SKM-1 treated with dmso at 0.1 percent for 144 hours (cell line): ENCODE measurements around the gene C1orf56.

Experiments
- DNase-seq: peaks from one replicate; lab custom pipeline; 2025; ENCODE audit not compliant: unreplicated experiment; lab: John Stamatoyannopoulos, UW

C1orf56 gene, protein sequence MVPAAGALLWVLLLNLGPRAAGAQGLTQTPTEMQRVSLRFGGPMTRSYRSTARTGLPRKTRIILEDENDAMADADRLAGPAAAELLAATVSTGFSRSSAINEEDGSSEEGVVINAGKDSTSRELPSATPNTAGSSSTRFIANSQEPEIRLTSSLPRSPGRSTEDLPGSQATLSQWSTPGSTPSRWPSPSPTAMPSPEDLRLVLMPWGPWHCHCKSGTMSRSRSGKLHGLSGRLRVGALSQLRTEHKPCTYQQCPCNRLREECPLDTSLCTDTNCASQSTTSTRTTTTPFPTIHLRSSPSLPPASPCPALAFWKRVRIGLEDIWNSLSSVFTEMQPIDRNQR

GRCh38 chr1:151047591-151047924 is at the start of gene C1orf56:
Gene C1orf56 (plus strand): TSS chr1:151047751. CDS start chr1:151047848, 97 bp downstream.
- DNase-seq: peak; percentile 56

DNA sequence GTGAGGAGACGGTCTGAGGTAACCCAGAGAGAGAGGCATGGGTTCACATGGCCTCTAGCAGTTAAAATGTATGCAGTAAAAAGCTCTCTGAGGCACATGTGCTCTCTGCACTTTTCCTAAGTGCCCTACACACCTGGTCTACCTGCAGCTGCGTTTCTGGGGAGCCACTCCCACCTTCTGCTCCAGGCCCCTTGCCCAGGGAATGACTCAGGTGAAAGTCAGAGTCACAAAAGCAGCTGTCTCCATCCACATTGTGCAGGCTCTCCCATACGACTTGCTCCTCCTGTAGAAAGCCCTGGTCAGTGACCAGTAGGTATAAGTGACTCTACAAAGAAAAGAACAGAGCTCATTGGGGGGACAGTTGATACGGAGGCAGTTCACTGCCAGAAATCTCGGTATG is 49.6 kb upstream of the C1orf56 start:
- no peak for DNase-seq

- DNase-seq: no peak
Measured at GRCh38 chr1:150999051-150999674, 48.4 kb upstream of the C1orf56 start.

DNA sequence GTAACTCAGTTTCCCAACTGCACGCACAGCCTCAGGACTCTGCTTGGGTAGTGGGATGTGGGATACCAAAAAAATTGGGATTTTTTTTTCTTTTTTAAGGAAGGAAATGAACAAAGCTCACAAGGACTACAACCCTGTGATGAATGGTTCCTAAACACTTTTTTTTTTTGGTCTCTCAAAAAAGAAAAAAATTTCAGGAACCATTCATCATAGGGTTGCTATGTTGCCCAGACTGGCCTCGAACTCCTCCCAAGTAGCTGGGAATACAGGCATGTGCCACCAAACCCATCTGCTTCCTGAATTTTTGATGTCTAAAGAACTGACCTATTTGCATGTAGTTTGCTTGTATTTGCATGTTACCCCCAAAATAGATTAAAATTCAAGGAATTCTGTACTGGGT is 47.6 kb upstream of the C1orf56 start:
- no peak for DNase-seq

- DNase-seq: no peak
Measured at GRCh38 chr1:151000408-151000807, 47.1 kb upstream of the C1orf56 start.

DNA sequence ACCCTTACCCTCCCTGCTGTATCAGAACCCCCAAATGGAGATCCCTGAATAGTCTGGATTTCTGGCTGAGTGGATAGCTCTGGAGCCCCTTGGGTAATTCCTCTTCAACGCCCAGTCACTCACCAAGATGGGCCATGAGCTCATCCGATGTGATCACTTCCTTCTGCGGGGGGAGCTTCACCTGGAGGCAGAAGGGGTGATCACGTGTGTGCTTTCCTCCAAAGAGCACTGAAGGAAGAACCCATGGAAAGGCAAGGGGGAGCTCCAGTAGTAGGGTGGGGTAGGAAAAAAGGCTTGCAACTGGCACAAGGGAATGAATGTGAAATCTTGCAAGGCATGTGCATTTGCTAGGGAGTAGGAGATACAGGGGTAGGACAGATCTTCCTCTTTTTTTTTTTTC is 45.9 kb upstream of the C1orf56 start:
- DNase-seq: peak; percentile 85

DNA sequence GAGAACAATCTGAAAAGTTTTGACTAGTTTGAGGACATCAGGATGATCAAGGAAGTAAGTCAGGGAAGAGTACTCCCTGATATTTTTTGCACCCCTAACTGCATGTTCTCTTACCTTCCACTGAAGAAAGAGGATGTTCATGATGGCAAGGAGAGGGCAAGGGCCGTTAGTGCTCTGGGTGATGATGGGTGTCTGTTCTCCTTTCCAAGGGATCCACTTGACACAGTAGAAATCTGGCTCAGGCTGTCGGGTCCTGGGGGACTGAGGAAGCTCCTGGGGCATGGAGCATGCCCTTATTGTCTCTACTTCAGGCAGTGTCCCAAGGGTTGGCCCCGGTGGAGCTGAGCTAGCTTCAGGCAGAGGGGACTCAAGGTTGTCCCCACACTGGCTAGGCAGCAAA is 45.5 kb upstream of the C1orf56 start:
- DNase-seq: peak; percentile 81

DNA sequence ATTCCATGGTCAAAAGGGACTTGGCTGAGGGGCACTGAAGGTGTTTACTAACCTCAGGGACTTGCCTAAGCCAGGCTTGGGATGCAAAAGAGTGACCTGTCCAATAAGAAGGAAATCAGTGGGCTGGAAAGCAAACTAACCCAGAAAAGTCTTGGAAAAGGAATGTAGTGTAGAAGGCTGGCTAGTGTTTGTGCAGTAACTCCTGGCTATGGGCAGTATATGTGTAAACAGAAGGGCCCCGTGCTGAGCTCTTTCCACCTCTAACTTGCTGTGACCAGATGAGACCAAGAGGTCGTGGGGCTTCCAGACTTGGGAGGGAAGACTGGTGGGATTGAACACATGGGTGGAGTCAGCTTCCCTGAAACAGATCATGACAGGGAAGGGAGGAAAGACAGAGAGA is 44.9 kb upstream of the C1orf56 start:
- no peak for DNase-seq

GRCh38 chr1:151003180-151003579 is 44.4 kb upstream of the C1orf56 start:
- DNase-seq: peak; percentile 91

DNA sequence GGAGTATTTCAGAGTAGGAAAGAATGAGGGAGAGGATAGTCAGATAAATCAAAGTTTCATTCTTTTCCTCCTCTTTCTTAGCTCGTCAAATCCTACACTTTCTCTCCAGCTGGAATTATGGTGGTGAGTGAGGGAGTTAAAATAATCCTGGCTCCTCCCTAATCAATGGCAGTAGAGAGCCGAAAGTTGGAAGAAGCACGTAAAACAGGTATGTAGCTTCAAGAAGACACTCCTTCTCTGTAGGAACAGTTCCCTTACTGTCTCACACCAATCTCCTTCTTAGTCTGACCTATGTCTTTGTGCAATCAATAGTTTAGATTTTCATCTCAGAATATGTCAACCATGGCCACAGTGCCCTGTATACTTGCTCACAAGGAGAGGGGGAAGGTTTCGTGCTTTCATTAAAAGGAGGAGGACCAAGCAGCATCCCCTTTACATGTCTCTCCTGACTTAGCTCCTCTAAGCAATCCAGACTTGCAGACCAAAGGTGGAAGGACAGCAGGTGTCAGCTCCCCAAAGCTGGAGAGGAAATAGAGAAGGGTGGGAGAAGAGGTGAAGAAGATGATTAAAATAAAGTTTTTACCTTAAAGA is 41.7 kb upstream of the C1orf56 start:
- no peak for DNase-seq

DNA sequence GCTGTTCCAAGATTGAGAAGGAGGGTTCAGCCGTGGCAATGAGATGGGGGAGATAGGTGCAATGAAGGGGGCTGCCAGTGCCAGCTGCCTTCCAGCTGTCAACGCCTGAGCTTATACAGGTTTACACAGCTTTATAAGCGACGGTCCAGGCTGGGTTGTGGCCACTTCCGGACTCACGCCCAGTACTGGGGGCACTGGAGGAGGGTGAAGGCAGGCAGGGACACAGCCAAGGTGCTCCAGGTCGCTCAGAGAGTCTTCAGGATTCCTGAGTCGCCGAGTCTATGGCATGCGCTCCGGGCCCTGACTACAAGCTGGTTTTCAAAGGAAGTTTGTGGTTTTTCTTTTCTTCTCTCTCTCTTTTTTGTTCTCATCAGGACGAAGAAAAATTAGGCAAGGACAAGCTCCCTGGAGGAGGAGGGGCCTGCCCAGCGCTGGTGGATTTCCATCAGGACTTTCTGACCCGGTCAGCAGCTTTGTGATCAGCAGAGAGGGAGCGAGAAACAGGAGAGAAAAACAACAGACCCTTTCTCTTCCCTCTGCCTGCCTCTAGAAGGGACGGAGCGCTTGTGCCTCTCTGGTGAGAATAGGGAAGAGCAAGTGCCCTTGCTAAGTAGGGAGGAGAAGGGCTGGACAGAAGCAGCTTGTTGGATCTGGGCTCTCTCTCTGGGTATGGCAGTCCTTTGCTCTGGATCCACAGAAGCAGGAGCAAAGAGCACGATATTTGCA is 41.1 kb upstream of the C1orf56 start, which contains the start of gene MINDY1:
Gene MINDY1 (minus strand): TSS at position 576 of the 726 bp plus-strand sequence. CDS start 4,285 bp downstream, outside the sequence.
- DNase-seq: peak; percentile 92

GRCh38 chr1:151007853-151008243 is 39.7 kb upstream of the C1orf56 start:
- DNase-seq: no peak

DNA sequence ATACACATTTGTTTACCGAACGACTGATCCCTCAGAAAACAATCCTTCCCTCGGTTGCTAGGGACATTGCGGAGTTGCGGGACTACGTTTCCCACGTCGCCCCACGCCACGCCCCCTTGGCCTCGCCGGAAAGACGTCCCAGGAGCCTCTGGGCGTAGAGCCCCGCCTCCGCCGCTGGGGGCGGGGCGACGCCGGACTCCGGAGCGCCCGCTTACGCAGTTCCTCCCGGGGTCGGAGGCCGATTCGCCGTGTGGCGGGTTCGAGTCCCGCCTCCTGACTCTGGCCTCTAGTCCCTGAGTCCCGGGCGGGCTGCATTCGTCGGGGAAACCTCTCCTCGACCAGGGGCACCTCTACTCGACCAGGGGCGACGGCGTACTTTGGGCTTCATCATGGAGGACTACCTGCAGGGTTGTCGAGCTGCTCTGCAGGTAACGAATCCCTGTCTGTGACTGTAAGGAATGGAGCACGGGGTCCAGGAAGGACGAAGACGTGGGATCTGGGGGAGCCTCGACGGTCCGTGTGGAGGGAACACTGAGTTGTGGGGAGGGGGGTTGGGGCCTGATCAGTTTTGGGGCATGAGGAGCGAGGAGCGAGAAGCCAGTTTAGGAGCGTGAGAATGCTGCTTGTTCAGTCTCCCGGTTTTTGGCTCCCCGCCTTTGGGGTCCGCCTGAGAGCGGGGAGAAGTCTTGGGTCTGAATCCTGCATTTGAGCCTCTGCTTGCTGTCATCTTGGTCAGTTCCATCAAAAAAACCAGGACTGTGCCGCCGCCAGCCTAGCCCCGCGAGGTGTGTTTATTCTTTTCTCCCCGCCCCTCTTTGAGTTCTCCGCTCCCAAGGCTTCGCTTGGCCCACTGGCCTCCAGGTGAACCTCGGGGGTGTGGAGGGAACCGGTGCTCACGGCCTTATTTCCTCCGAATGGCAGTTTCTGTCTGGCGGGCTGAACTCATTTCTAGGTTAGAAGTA is 39.0 kb upstream of the C1orf56 start, which contains the start of gene PRUNE1:
Gene PRUNE1 (plus strand): TSS at position 206 of the 962 bp plus-strand sequence. CDS start 184 bp downstream, at position 390.
- DNase-seq: peak; percentile 97

DNA sequence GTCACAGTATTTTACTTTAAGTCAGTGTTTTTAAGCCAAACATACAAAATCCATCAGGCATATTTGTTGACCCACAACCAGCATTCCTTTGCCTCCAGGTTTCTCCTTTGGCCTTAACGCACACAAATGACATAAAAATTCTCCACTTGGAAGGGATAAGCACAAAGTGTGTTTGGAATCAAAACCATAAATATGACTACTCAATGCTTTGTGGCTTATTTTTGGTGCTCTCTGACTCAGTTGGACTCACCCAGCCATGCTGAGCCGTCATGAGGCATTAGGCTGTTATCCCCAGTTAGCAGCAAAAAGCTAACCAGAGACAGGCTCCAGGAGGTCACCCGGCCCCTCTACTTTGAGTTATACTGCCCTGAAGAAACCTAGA is 38.4 kb upstream of the C1orf56 start:
- no peak for DNase-seq

- no peak for DNase-seq
Measured at GRCh38 chr1:151009674-151010345, 37.7 kb upstream of the C1orf56 start.

- no peak for DNase-seq
Measured at GRCh38 chr1:151010346-151010726, 37.2 kb upstream of the C1orf56 start.

GRCh38 chr1:151011154-151011850 is 36.2 kb upstream of the C1orf56 start:
- DNase-seq: no peak

DNA sequence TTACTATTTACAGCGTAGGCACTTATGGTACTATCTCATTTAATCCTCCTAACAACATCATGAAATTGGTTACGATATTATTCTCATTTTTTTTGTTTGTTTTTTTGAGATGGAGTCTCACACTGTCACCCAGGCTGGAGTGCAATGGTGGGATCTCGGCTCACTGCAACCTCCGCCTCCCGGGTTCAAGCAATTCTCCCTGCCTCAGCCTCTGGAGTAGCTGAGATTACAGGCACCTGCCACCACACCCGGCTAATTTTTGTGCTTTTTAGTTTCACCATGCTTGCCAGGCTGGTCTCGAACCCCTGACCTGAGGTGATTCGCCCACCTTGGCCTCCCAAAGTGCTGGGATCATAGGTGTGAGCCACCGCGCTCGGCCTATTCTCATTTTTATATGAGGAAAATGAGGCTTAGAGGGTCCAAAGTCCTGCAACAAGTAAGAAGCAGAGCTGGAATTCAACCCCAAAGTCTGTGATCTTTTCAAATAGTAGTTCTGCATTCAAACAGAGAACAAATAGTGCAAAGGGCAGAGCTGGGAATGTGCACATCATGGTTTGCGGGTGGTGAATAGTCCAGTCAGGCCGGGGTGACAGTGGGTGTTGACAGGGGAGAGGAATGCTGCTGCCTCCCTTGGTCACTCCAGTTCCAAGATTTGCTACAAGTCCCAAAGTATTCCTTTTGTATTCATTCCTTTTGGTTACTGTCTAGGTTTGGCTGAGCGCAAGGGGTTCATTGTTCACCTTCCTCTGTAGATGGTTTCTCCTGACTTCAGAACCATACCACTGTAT is 34.7 kb upstream of the C1orf56 start:
- DNase-seq: no peak
